A549 treated with GW870086 at 1 μM for 4 hours (cell line): ENCODE data around the gene TSPYL4. TPM values are rescaled to one million over a fixed set of nuclear protein-coding genes. Genes with fewer than 3 reads are reported as not detected.

Experiments
- total RNA-seq: library from RNA; stranded (reverse); fragments of 200-300 nt; extraction: Qiagen RNA extraction; gene quantifications from 5 replicates; pipeline ENCODE4 v1.2.3, GENCODE V29; 2022; ENCODE audit warnings: low read depth

The TSPYL4 gene
- total RNA-seq: 2.7 to 3.5 TPM (median 3.2 TPM) in 5 replicates

DNA sequence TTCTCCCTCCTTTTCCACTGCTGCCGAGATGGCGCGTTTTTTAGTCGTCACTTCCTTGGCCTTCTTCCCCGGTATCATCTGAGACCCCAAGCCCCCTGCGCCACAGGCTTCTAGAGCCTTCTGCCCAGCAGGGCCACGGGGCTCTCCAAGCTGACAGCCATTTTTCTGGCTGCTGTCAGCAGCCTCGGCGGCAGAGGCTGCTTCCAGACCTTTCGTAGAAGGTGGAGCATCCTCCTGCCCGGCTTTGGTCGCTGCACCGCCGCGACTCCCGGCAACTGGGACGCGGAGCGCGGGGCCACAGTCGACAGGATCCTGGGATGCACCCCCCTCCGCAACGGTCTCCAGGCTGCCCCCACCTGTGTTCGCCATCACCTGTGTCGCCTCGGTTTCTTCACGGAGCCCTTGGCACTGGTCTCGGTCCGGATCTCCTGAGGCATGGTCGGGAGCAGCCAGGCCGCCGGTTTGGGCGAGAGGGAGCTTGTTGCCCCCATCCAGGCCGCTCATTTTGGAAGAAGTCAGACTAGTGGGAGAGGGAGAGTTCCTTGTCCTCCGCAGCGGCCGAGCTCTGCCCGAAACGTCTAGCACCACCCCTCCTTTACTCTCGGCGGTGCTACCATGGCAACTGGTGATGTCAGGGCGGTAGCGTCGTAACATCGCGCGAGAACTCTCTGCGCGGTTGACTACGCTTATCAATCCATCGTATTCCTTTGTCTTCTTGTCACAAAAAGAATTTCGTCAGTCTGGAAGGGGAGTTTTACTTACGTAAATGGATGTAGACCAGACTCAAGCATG, at the start of gene TSPYL4:
Gene TSPYL4, minus strand, starts transcription at position 571 of the 792 bp plus-strand sequence. Its CDS starts 67 bp downstream, at position 504.

DNA sequence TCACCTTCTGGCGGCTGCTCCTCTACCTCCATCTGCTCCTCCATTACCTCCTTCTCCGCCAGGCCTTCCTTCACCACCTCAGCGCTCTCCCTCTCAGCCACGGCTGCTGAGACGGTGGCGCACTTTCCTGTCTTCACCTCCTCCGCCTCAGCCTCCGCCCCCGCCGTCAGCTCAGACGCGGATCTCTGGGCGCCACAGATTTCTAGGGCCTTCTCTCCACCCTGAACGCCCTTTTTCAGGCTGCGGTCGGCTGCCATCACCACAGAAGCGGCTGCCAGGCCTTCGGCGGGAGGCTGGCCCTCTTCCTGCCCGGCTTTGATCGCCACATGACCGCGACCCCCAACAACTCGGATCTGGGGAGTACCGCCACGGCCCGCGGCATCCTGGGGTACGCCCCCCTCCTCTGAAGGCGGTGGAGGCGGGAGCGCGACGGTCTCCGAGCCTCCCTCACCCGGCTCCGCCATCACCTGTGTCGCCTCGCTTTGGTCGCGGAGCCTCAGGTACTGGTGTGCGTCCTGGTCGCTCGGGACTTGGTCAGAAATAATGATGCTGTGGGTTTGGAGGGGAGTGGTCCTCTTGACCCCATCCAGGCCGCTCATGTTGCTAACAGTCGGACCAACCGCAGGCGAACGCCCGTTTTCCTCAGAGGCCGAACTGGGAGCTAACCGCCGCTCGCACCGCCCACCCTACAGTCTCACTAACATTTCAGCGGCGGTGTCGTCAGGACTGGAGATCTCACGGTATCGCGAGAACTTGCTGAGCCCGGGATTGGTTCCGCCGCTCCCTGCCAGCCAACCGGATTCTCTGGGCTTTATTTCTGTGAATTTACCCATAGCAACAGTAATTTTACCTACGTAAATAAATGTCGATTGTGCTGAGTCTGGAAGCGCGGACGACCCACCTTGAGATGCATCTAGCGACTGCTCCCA, 25.6 kb upstream of the TSPYL4 start, which contains the start of gene TSPYL1:
Gene TSPYL1, minus strand, starts transcription at position 699 of the 929 bp plus-strand sequence. Its CDS starts 100 bp downstream, at position 599.

Other genes starting within 250 kb of the TSPYL4 start
- gene FRK, start 193.2 kb downstream of the TSPYL4 start, total RNA-seq: 1.5 to 2.4 TPM (median 2.3 TPM) in 5 replicates
- 25.5 to 31.2 TPM (median 26.4 TPM) in 5 replicates for gene NT5DC1, start 153.2 kb downstream of the TSPYL4 start, total RNA-seq
- gene COL10A1, start 127.9 kb downstream of the TSPYL4 start, total RNA-seq: not detected in 5 replicates
- 25.3 to 29.6 TPM (median 28.3 TPM) in 5 replicates for gene TSPYL1, start 25.9 kb upstream of the TSPYL4 start, total RNA-seq
- gene DSE, start 116.9 kb upstream of the TSPYL4 start, total RNA-seq: 11.1 to 15.3 TPM (median 14.7 TPM) in 5 replicates
- 0.34 TPM in 1 of 5 replicates, not detected in the others for gene CALHM6, start 207.3 kb upstream of the TSPYL4 start, total RNA-seq